ENCODE measurements around the gene TWF1. TPM values are rescaled to one million over a fixed set of nuclear protein-coding genes. Genes with fewer than 3 reads are reported as not detected.

TWF1 gene
- total and polyA plus RNA-seq, 2 donors (not counting 3 experiments of a cell fraction or from before 2014, with no cell fraction given) = 23.8 to 75.5 TPM

GRCh38 chr12:43766291-43766690 is 39.8 kb downstream of the TWF1 start:
- Histone ChIP-seq H3K9ac (replicated peaks; ENCODE audit: extremely low read depth, insufficient read depth, low read length) (no peak overlapping the region), H2AFZ (ENCODE audit: low read depth, low read length) (no peak overlapping the region), H3K9me3 (replicated peaks; ENCODE audit: control insufficient read depth, insufficient read depth, low read length) (no peaks in the 10 kb centered on the region), H3K4me1 (ENCODE audit: control insufficient read depth, extremely low read depth, insufficient read depth, low read length) (no peaks in the 10 kb centered on the region), H3K79me2 (ENCODE audit: control insufficient read depth, insufficient read depth, low read length) (no peaks in the 10 kb centered on the region), H3K4me2 (ENCODE audit: insufficient read depth, low read length) (no peak overlapping the region), H3K27me3 (ENCODE audit: control insufficient read depth in 2 of 2, insufficient read depth in 2 of 2, low read length in 2 of 2) (no peaks in the 10 kb centered on the region), H3K27ac (ENCODE audit: insufficient read depth, low read depth, low read length) (no peak overlapping the region), H3K36me3 (ENCODE audit: control insufficient read depth in 2 of 2, extremely low read depth in 1 of 2, insufficient read depth in 2 of 2, low read length in 2 of 2) (peaks cover 0 to 2% of the 10 kb centered on the region in 2 experiments), H3K4me3 (replicated peaks in 1 of 3; ENCODE audit: insufficient read depth in 1 of 3, low read depth in 1 of 3, low read length in 3 of 3) (no peak overlapping the region), H3K9me1 (replicated peaks; ENCODE audit: control insufficient read depth, extremely low read depth, insufficient read depth, low read length) (no peaks in the 10 kb centered on the region), H4K20me1 (replicated peaks; ENCODE audit: control insufficient read depth, extremely low read depth, insufficient read depth, low read length) (no peaks in the 10 kb centered on the region)
- no TSS peak for BruUV-seq (replicated peaks)
- dilution Hi-C loops (cut with MboI; ENCODE audit: extremely low pct_ligation_motif_present, low sequenced_read_pairs) = no loop called here
- intact Hi-C loops (cut with micrococcal nuclease) = no loop called here
- CTCF ChIA-PET = interaction anchor here (1.0 kb wide), 1 partner anchor 9 kb away, joined by 4 read pairs; no protein-coding TSS in a partner anchor
- POLR2A ChIA-PET = no interaction called here
- DNase-seq (ENCODE audit: low read depth, low spot score) (no peak), FAIRE-seq (no peak)
- TF ChIP-seq POLR2AphosphoS5 (IDR thresholded peaks at IDR 0.05; ENCODE audit: insufficient read depth, low read depth, low read length) (no peak), POLR2A (IDR thresholded peaks at IDR 0.05; ENCODE audit: low read depth, low read length) (no peak), GATA2 (IDR thresholded peaks at IDR 0.05; ENCODE audit: insufficient read depth, insufficient read length, low read depth, low read length) (no peak), JUN (IDR thresholded peaks at IDR 0.05; ENCODE audit: borderline replicate concordance, insufficient read depth, insufficient read length, low read depth) (no peak), EZH2 (IDR thresholded peaks at IDR 0.05; ENCODE audit: borderline replicate concordance, low read depth, low read length, severe bottlenecking) (no peak), MYC (IDR thresholded peaks at IDR 0.05; ENCODE audit: low read depth, low read length) (no peak), FOS (IDR thresholded peaks at IDR 0.05; ENCODE audit: borderline replicate concordance, insufficient read depth, low read length) (no peak), MAX (IDR thresholded peaks at IDR 0.05; ENCODE audit: insufficient read depth, insufficient read length) (no peak)
- TF ChIP-seq, protein P1, sequence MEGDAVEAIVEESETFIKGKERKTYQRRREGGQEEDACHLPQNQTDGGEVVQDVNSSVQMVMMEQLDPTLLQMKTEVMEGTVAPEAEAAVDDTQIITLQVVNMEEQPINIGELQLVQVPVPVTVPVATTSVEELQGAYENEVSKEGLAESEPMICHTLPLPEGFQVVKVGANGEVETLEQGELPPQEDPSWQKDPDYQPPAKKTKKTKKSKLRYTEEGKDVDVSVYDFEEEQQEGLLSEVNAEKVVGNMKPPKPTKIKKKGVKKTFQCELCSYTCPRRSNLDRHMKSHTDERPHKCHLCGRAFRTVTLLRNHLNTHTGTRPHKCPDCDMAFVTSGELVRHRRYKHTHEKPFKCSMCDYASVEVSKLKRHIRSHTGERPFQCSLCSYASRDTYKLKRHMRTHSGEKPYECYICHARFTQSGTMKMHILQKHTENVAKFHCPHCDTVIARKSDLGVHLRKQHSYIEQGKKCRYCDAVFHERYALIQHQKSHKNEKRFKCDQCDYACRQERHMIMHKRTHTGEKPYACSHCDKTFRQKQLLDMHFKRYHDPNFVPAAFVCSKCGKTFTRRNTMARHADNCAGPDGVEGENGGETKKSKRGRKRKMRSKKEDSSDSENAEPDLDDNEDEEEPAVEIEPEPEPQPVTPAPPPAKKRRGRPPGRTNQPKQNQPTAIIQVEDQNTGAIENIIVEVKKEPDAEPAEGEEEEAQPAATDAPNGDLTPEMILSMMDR (IDR thresholded peaks at IDR 0.05; ENCODE audit: extremely low read depth in 1 of 2, insufficient read depth in 1 of 2, low read depth in 1 of 2, low read length in 2 of 2) = no peak

Measured in endothelial cell of umbilical vein (primary cell).